ENCODE results near the gene DDI2. TPM values are rescaled to one million over a fixed set of nuclear protein-coding genes. Genes with fewer than 3 reads are reported as not detected.
"Not testable (repeated sequence)": the region's sequence is repeated elsewhere in the genome, so short reads cannot be mapped to it uniquely, and the experiment has no call there.

DDI2 gene
- total RNA-seq, 4 donors from 2014 or later = 21.9 to 79.0 (median 38.6) TPM

GRCh38 chr1:15640667-15641066 lies 23.4 kb downstream of the DDI2 start:
- TF ChIP-seq POLR2A (IDR thresholded peaks at IDR 0.05) (no peak), CTCF (IDR thresholded peaks at IDR 0.05) (no peak)
- Histone ChIP-seq H3K4me3 (replicated peaks in 1 of 3) (no peak overlapping the region), H3K27ac (no peak overlapping the region), H3K9me3 (no peaks in the 10 kb centered on the region), H3K36me3 (peaks cover 29 to 32% of the 10 kb centered on the region in 2 donors), H3K4me1 (no peaks in the 10 kb centered on the region), H3K27me3 (no peaks in the 10 kb centered on the region)
- intact Hi-C loops (cut with DNase I) = no loop called here
- WGBS, 2 donors = 94 to 95% methylated on average over 3 of the region's 3 CpGs
- no peak for DNase-seq

GRCh38 chr1:15649937-15650336 lies 32.7 kb downstream of the DDI2 start:
- DNase-seq = no peak
- WGBS, 2 donors = 100% methylated on average over 1 of the region's 1 CpG
- Histone ChIP-seq H3K9me3 (no peaks in the 10 kb centered on the region), H3K4me1 (no peaks in the 10 kb centered on the region), H3K36me3 (peaks cover 16 to 20% of the 10 kb centered on the region in 2 donors), H3K27ac (no peak overlapping the region), H3K27me3 (no peaks in the 10 kb centered on the region), H3K4me3 (replicated peaks in 1 of 3) (no peak overlapping the region)
- TF ChIP-seq CTCF (IDR thresholded peaks at IDR 0.05) = no peak
- no peak for TF ChIP-seq POLR2A (IDR thresholded peaks at IDR 0.05)
- intact Hi-C loops (cut with DNase I) = no loop called here

DNA sequence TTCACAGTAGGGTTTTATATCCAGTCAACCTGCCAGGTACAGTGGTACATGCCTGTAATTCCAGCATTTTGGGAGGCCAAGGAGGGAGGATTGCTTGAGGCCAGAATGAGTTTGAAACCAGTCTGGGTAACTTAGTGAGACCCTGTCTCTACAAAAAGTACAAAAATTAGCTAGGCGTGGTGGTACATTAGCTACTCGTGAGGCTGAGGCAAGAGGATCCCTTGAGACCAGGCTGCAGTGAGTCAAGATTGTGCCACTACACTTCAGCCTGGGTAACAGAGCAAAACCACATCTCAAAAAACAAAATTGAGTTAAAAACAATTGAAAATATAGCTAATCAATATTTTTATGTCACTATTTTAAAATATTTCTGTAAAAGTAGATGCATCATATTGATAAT lies 33.2 kb downstream of the DDI2 start:
- Histone ChIP-seq H3K27ac (no peak overlapping the region), H3K27me3 (no peaks in the 10 kb centered on the region), H3K9me3 (no peaks in the 10 kb centered on the region), H3K36me3 (peaks cover 18 to 20% of the 10 kb centered on the region in 2 donors), H3K4me3 (replicated peaks in 1 of 3) (no peak overlapping the region), H3K4me1 (no peaks in the 10 kb centered on the region)
- WGBS, 2 donors = 91 to 92% methylated on average over 2 of the region's 2 CpGs
- DNase-seq = no peak
- intact Hi-C loops (cut with DNase I) = no loop called here
- TF ChIP-seq POLR2A (IDR thresholded peaks at IDR 0.05) (no peak), CTCF (IDR thresholded peaks at IDR 0.05) (no peak)

DNA sequence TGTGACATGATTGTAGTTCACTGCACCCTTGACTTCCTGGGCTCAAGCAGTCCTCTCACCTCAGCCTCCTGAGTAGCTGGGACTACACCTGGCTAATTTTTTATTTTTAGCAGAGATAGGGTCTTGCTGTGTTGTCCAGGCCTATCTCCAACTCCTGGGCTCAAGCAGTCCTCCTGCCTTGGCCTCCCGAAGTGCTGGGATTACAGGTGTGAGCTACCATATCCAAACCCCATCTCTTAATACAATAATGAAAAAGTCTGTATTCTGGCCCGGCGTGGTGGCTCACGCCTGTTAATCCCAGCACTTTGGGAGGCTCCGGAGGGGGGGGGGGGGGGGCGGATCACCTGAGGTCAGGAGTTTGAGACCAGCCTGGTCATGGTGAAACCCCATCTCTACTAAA lies 34.9 kb downstream of the DDI2 start:
- peaks cover 20 to 23% of the 10 kb centered on the region in 2 donors for H3K36me3 ChIP-seq
- H3K4me1 ChIP-seq; H3K4me3 ChIP-seq (replicated peaks in 1 of 3); intact Hi-C loops (cut with DNase I); H3K27ac ChIP-seq; H3K9me3 ChIP-seq; DNase-seq; H3K27me3 ChIP-seq: not testable (repeated sequence)
- 96 to 100% methylated on average over 1 to 5 of the region's 6 CpGs for WGBS, 2 donors

DNA sequence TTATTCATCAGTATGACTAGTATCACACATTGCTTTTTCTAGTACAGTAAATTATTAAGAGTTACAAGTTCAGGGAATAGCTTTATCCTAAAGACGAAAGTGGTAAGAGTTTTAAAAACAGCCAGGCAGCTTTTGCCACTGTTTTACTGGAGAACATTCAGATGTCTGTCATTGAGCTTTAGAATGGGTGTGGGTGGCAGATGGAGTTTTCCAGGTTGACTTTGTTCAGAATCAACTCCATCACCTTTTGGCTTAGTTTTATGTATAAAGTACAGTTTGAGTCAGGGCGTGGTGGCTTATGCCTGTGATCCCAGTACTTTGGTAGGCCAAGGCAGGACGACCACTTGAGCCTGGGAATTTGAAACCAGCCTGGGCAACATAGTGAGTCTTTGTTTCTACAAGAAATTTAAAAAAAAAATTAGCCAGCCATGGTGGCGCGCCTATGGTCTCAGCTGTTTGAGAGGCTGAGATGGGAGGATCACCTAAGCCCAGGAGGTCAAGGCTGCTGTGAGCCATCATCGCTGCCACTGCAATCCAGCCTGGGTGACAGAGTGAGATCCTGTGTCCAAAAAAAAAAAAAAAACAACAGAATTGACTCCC lies 36.9 kb downstream of the DDI2 start:
- Histone ChIP-seq H3K27ac (no peak overlapping the region), H3K36me3 (peaks cover 20 to 25% of the 10 kb centered on the region in 2 donors), H3K9me3 (no peaks in the 10 kb centered on the region), H3K4me3 (replicated peaks in 1 of 3) (no peak overlapping the region), H3K4me1 (no peaks in the 10 kb centered on the region), H3K27me3 (no peaks in the 10 kb centered on the region)
- TF ChIP-seq POLR2A (IDR thresholded peaks at IDR 0.05) (no peak), CTCF (IDR thresholded peaks at IDR 0.05) (no peak)
- intact Hi-C loops (cut with DNase I) = no loop called here
- no peak for DNase-seq
- WGBS, 2 donors = 97% methylated on average over 6 of the region's 6 CpGs
